Epidermal melanocyte (primary cell): ENCODE data around the gene TAF10.

Experiments
- DNase-seq: peaks from one replicate; pipeline ENCODE4 v3.0.0; 2011; ENCODE audit warnings: low spot score; ENCODE audit not compliant: insufficient read length

TAF10 gene

DNA sequence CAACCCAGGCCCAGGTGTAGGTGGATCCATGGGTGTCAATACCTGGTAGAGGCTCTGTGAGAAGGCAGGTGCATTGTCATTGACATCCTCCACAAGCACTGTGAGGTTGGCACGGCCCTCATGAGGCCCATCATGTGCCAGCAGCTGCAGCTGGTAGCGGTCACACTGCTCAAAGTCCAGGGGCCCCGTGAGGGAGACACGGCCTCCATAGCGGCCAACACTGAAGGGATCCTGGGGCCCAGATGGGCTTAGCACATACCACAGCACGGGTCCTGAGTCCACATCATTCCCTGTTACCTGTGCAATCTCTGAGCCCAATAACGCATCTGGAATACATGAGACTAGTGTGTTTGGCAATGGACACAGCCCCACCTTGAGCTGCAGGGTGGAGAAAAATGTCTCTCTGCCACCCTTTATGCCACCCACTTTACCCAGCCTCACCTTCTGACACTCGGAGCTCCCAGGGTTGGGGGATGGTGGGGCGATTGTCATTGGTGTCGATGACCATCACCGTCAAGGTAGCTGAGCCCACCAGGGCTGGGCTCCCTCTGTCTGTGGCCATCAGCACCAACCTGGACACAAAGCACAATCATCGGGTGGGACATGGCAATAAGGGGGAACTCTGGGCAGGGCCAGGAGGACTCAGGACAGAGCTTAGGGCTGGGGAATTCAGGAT is 13.3 kb upstream of the TAF10 start:
- no peak for DNase-seq

DNA sequence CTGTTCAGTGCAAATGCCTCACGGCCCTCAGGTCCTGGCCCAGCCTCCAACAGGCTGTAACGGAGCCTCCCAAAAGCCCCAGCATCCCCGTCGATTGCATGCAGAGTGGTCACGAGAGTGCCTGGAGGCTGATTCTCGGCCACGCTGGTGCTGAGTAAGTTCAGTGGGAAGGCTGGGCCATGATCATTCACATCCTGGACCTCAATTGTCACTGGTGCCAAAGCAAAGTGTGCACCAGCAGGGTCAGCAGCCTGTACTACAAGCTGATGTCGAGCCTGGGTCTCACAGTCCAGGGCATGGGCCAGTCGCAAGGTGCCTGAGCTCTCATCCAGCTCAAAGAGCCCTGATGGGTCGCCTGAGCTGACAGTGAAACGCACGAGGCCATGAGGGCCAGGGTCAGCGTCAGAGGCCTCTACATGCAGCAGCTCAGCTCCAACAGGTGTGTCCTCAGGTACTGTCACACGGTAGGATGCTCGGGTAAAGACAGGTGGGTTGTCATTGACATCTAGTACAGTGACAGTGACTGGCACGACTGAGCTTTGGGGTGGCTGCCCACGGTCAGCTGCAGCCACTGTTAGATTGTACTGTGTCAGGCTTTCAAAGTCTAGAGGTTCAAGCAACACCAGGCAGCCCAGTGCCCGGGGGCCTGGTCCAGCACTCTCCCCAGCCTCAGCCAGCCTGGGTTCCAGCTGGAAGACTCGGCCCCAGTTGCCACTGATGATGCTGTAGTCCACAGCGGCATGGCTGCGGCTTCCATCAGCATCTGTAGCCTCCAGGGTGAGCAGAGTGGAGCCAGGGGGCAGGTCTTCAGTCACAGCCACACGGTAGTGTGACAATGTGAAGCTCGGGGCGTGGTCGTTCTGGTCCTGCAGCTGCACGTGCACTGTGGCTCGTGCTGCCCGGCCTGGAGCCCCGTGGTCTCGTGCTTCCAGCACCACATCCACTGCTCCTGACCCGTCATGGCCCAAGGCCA is 11.7 kb upstream of the TAF10 start:
- DNase-seq: peak; percentile 90

DNA sequence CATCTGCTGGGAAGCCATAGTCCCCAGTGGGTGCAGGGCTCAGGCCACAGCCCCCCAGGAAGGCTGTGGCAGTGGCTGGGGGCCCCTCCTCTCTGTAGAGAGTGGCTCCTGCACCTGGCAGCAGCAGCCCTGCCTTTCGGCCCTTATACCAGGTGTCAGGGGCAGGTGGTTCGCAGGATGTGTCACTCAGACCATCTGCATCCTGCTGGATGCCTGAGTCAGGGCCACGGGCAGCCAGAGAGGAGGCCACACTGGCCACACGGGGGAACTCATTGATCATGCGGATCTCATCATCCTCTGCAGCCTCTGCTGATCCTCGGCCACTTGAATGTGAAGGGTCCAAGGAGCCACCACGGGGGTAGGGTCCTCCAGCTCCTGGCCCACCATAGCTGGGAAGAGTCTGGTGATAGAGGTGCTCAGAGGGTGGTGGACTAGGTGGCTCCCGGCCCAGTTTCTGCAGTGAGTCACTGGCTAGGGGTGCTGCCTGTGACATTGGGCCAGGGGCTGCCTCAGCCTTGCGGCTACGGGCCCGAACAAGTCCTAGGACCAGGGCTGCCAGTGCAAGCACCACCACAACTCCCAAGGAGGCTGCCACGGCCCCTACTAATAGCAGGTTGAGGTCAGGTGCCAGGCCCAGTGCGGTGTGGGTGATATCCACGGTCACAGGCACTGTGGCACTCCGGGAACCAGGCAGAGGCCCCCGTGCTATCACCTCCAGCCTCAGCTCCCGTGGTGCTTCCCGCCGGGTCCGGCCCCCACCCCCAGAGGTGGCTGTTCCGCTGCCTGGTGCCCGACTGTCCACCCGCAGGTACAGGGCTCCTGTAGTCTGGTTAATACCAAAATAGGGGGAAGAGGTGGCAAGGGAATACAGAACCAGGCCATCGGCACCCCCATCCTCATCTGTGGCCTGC is 10.5 kb upstream of the TAF10 start:
- no peak for DNase-seq

DNA sequence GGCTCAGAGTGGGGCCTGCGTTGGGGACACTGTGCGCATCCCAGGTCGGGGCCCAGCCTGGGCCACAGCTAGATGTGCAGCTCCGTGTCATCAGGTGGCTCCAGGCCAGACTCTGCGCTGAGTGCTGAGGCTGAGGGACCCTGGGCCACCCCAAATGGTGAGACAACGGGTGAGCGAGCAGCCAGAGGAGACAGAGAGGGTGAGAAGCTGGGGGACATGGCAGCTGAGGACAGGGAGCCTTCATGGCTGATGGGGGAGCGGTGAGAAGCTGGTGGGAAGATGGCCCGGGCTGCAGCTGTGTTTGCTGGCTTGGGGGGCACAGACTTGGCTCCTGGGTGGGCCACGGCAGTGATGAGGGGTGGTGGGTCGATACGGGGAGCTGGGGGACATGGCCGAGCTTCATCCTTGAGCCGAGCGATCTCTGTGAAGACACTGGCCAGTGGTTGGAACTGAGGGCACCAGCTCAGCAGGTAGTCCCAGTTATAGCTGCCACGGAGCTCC is 9.7 kb upstream of the TAF10 start:
- no peak for DNase-seq

DNA sequence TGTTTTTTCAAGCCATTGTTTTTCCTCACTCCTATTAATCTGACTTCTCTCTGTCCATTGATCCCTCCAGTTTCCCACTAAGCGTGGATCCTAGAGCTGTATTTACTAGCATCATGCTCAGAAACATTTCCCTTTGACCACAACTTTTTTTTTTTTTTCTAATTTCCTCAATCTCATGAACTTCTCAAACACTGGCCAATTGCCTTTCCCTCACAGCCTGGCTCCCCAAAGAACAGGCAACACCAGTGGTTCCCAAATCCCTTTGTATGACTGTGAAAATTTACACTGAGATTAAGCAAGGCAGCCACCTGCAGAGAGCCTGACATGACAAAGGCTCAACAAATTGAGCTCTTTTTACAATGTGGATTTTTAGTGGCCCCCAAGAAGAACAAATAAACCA is 8.6 kb upstream of the TAF10 start:
- DNase-seq: no peak

DNA sequence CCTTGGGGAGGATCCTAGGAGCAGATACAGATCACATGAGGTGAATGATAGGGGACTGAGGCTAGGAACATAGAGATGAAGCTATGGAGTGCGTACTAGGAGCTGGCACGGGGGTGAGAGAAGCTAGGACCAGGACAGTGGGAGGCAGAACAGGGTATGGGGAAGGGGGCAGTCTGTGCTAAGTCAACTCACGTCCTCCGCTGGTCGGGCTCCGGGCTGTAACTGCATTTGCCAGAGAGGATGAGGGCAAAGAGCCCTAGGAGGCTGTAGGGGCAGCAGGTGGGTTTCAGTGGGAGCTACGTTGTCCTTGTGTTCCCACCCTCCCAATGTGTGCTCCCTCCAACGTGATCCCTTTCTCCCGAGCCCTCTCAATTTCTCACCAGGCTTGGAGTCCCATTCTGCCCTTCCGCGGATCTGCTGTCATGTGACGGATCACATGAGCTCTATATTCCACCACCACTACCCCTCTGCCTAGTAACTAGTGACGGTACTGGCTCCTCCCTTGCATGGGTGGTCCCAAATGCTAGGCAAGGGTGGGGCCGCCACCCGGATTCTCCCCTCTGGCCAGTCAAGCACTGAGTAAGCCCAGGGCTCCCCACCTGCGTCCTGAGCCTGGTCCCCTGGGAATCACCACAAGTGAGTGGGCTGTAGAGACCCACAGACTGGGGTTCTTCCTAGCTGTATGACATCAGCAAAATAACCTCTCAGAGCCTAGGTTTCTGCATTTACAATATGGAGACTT is 7.2 kb upstream of the TAF10 start, which contains the start of gene TPP1:
TSS of gene TPP1 (minus strand) at position 419 of the 742 bp plus-strand sequence. CDS start at position 397, 22 bp downstream.
- peak; percentile 100 for DNase-seq

DNA sequence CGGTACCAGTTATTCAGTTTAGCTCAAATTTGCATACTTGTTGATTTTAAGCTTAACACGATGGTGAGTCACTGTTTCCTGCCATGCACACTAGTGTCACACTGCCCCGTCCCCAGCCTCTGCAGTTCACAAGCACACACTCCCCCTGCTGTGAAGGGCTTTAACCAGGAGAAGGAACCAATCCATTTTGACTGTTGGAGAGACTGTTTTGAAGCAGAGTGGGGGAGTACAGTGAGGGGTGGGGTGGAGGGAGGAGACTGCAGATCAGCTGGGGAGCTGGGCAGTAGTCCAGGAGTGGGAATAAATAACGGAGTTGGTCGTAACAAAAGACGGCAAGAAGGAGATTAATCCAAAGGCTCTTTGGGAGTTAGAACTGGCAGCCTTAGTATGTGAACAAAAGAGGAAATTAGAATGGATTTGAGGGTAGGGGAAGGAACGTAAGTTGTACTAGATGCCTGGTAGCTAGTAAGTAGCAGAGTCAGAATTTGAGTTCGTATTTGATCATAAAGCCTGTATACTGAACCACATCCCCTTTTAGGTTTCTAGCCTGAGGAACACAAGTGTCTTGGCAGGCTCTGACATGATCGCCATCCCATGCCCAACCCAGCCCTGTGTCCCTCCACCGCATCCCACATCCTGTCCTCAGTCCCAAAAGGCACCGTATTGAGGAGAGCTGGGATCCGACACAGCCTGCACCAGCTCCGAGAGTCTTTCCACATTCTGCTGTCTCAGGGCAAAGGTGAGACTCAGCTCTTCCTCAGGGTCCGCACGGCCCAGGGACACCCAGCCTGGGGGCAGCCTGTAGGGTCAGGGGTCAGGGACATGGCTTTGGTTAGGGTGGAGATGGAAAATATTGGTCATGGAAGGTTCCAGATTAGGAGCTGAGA is 6.3 kb upstream of the TAF10 start:
- DNase-seq: no peak

DNA sequence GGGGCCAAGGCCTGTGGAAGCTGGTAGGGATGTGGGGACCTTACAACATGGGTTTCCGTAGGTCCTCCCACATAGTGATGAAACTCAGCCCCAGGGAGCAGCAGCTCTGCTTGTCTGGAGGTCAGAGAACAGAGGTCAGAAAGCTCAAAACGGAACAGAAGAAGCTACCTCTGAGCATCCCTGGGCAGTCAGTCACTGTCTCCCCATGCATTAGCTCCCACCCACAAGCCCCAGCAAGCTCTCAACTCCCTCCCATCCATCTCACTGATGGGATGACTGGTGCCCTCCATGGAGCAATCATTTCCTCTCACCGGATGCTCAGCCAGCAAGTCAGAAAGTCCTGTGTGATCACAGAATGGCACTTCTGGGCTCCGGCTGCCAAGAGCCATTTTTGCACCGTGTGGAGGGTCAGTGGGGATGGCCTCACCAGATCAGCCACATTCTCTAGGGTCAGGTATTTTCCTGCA is 5.3 kb upstream of the TAF10 start:
- no peak for DNase-seq

DNA sequence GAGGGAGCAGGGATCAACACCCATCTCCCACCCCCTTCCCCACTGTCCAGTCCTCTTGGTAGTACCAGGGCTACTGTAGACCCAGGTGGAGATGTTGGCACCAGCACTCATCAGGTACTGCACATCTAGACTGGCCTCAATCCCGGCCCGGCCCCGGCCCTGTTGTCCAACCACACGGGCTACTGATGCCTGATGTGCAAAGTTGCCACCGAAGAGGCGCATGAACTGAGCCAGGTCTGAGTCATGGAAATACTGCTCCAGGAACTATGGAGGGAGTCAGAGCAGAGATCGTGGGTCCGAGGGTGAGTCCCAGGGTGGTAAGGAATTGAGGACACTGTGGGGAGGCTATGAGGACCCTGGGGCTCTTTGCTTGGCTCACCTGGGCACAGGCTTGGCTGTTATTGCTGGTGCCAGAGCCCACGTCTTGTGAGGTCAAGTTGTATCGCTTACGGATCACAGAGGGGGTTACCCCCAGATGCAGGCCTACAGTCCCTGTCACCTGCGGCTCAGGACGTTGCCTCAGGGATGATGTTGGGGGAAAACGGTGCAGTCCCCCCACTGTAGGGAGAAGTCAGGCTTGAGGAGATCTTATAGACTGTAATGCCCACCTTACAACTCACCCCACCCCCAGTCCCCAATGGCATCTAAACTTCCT is 4.7 kb upstream of the TAF10 start:
- no peak for DNase-seq

DNA sequence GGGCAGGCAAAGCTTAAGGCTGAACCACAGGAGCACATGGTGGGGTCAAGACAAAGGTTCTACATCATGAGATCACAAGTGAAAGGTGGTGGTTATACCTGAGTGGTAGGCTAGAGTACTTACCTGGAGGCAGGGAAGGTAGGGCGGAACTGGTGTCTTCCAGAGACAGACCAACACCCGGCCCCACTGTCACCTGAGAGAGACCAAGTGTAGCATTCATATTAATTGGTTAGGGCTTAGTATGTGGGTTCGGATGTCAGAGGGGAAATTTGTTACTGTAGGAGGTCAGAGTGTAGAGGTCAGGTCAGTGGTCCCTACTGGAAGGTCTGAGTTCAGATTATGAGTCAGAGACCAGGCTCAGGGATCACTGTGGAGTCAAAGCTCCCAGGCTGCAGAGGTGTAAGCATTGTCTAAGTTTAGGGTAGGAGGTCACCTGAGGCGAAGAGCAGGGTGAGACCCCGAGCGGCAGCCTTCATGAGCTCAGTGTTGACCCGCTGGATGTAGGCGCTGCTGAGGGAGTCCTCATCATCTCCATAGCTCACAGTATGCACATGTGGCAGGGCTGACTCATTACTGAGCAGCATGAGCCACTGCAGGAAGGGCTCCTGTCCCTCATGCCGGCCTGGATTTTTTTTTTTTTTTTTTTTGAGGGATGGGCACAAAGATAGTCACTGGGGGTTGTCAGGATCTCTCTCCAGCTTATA is 4.0 kb upstream of the TAF10 start:
- DNase-seq: no peak

DNA sequence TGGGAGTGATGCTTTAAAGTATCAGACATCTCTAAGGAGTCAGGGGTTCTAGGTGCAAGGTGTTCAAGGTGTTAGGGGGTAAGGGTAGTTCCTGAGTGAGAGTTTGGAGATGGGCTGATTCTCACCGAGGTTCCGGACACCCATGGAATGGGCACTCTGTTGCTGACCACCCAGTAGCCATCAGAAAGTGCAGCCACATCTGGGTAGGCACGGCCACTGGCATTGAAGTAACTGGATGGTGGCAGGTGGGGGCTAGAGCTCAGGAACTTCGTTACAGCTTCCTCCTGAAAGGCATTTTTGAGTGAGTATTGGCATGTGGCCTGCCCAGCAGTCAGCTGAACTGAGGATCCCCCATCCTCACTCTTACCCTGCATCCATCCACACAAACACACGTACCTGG is 3.0 kb upstream of the TAF10 start:
- DNase-seq: no peak

DNA sequence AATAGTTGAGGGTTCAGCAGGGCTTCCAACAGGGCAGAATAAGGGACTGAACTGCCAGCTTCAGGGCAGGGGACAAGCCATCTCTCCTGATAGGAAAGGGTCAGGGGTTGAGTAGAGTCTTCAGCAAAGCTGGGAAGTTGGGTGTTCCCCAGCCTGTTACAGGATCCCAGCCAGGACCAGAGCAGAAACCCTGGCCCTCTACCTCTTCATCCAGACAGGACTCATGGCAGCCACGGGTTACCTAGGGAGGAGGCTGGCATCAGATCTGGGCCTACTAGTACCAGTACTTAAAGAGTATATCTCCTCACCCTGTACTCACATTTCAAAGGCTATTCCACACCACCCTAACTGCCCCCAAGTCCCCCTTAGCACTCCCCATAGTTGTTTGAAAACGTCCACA is 2.4 kb upstream of the TAF10 start:
- DNase-seq: no peak

DNA sequence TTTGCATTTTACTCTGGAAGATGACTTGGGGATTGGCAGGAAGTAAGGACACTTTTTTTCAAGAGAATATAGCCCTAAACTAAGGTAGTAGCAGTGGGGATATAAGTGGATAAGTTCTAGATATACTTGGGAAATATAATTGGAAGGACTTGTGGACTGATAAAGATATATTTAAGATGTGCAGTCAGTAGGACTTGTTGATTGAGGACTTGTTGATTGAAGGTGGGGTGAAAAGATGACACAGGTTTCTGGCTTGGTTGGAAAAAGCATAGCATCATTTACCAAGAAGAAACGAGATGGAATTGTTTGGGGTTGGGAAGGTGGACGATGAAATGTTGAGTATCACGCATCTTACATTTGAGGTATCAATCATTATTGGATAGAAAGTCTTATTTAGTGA is 1.5 kb upstream of the TAF10 start:
- DNase-seq: no peak

DNA sequence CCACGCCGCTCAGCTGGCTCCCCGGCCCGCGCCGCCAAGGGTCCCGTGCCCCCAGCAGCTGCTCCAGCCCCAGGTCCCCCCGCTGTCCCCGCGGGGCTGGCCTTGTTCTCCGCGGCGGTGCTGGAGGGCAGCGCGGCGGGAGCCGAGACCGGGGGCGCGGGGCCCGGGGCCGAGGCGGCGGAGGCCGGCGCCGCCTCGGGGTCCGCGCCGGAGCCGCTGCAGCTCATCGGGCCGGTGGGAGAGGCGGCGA is 128 bp downstream of the TAF10 start:
- DNase-seq: no peak

DNA sequence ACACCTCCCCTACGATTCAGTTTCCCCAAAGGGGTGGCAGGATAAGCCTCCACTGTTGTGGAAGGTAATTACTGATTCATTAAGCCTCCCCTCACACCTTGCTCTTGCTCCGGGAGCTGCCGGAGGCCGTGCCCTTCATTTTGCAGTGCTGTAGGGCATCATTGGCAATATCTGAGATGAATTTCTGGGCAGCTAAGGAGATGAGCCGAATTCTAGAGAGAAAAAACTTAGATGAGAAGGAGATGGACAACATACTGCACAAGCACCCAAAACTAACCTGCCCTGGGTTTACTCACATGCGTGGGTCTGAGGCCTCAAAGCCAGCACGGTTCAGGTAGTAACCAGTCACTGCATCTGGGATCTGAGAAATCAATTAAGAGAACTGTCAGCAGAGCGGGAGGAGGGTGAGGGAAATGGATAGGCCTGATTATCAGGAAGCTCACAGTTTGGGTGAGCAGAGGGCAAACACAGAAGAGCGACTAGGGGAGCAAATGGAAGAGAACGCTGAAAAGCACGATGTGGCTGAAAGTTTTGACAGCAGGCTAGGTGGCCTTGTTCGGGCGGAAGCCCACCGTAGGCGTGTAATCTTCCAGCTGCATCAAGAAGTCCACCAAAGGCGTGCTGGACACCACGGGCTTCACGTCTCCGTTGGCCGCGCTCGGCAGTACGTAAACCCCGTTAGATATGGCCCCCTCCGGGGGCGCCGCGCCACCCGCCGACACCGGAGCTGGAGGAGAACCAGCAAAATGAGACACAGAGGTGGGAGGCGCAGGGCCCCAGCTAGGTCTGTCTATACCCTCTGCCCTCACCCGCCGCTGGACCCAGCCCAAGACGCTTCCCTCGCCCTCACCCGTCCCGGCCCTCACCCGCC is 689 bp downstream of the TAF10 start:
- no peak for DNase-seq

DNA sequence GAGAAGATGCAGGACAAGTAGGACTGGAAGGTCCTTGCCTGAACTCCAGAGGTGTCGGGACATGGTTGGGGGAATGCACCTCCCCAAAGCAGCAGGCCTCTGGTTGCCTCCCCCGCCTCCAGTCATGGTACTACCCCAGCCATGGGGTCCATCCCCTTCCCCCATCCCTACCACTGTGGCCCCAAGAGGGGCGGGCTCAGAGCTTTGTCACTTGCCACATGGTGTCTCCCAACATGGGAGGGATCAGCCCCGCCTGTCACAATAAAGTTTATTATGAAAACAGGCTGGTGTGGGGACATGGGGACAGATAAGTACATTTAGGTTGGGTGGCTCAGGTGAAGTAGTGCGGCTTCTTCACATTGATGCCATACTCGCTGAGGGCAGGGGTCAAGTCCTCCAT is 1.4 kb downstream of the TAF10 start:
- no peak for DNase-seq

DNA sequence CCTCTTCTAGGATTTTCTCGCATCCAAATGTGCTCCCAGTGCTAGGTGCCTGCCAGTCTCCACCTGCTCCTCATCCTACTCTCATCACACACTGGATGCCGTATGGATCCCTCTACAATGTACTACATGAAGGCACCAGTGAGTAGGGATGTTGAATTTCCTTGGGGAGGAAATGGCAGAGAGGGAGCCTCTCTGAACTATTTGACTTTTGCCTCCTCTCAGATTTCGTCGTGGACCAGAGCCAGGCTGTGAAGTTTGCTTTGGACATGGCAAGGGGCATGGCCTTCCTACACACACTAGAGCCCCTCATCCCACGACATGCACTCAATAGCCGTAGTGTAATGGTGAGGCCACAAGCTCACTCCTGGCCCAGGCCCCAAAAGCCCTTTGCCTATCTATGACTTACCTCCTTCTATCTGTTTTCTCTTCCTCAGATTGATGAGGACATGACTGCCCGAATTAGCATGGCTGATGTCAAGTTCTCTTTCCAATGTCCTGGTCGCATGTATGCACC is 2.5 kb downstream of the TAF10 start:
- no peak for DNase-seq
